Measurements from ENCODE around the gene HDAC4. TPM values are rescaled to one million over a fixed set of nuclear protein-coding genes. Genes with fewer than 3 reads are reported as not detected.
"Not testable (repeated sequence)": the region's sequence is repeated elsewhere in the genome, so short reads cannot be mapped to it uniquely, and the experiment has no call there.

HDAC4 gene
- total and polyA plus RNA-seq, 2 experiments from 2014 or later: 8.1 to 41.8 TPM

- not testable (repeated sequence) for H3K9me2 ChIP-seq (ENCODE audit: insufficient read depth); H3K27me3 ChIP-seq (ENCODE audit: insufficient read depth); H3F3A ChIP-seq (replicated peaks; ENCODE audit: low read depth); H3K4me2 ChIP-seq; H2AFZ ChIP-seq; H3K4me3 Mint-ChIP-seq; H4K20me1 ChIP-seq (replicated peaks; ENCODE audit: insufficient read depth); H3K27me3 Mint-ChIP-seq (ENCODE audit: insufficient read depth, low read depth, poor library complexity); H3K4me3 ChIP-seq; H3K36me3 ChIP-seq (ENCODE audit: insufficient read depth); ATAC-seq; H3K4me1 ChIP-seq (ENCODE audit: insufficient read depth); DNase-seq (ENCODE audit: low spot score); H3K4me1 Mint-ChIP-seq; H3K27ac ChIP-seq (ENCODE audit: low read depth); H3K27ac Mint-ChIP-seq; H3K79me2 ChIP-seq (replicated peaks; ENCODE audit: insufficient read depth)
- Mint-ChIP-seq H3K36me3 (ENCODE audit: low read depth) (peaks cover 20% of the 10 kb centered on the region), H3K9me3 (peaks cover 53% of the 10 kb centered on the region)
These were observed 48.6 kb upstream of the HDAC4 start for GRCh38 chr2:239449468-239449867.

DNA sequence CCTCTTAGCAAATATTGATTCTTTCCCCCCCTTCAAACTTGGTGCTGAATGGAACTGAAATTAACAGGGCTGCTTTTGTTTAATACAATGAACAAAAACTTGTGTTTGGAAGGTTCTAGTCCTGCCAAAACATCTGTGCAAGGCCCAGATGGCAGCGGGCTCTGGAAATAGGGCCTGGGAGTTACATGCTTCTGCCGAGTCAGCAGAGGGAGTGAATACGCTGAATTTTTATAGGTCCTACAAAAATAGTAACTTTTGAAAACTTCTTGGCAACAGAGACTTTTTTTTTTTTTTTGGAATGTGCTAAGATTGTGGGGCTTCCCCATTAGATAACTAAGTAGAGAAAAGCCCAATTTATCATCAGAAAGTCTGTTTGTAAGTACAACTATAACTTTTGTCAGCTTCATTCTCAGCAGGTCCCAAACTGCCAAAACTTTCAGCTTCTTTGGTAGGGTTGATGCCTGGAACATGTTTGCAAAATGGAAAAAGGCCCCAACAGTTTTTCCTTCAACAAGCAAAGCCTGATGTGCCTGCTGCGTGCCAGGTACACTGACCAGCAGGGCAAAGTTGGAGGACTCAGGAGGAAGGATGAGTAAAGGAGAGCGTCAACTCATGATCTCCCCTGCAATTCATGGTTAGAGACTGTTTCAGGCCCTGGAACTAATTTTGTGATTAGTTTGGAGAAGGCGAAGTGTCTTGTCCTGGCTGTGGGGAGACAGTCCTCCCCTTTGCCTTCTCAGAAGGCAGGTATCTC, 45.1 kb upstream of the HDAC4 start:
- DNase-seq (ENCODE audit: low spot score): no peak
- Histone ChIP-seq H3K4me2 (no peak overlapping the region), H3K27me3 (ENCODE audit: insufficient read depth) (no peaks in the 10 kb centered on the region), H4K20me1 (replicated peaks; ENCODE audit: insufficient read depth) (no peaks in the 10 kb centered on the region), H3K79me2 (replicated peaks; ENCODE audit: insufficient read depth) (no peaks in the 10 kb centered on the region), H3F3A (replicated peaks; ENCODE audit: low read depth) (no peaks in the 10 kb centered on the region), H2AFZ (no peak overlapping the region), H3K9me2 (ENCODE audit: insufficient read depth) (no peaks in the 10 kb centered on the region), H3K4me1 (ENCODE audit: insufficient read depth) (0 out of 2 replicates have a peak, but pooled peaks cover 5% of the 10 kb centered on the region), H3K27ac (ENCODE audit: low read depth) (no peak overlapping the region), H3K4me3 (no peak overlapping the region), H3K36me3 (ENCODE audit: insufficient read depth) (no peaks in the 10 kb centered on the region)
- H3K4me3 Mint-ChIP-seq: no peak overlapping the region
- peaks cover 7% of the 10 kb centered on the region for H3K27me3 Mint-ChIP-seq (ENCODE audit: insufficient read depth, low read depth, poor library complexity)
- H3K4me1 Mint-ChIP-seq: peaks cover 13% of the 10 kb centered on the region
- peaks cover 28% of the 10 kb centered on the region for H3K9me3 Mint-ChIP-seq
- peaks cover 5% of the 10 kb centered on the region; the same call in 2 of the 3 replicates for H3K36me3 Mint-ChIP-seq (ENCODE audit: low read depth)
- ATAC-seq: no peak
- no peak overlapping the region for H3K27ac Mint-ChIP-seq
- TF ChIP-seq CTCF (conservative IDR thresholded peaks at IDR 0.05; ENCODE audit: low read depth in 2 of 2): no peak
- TF ChIP-seq, protein P1, sequence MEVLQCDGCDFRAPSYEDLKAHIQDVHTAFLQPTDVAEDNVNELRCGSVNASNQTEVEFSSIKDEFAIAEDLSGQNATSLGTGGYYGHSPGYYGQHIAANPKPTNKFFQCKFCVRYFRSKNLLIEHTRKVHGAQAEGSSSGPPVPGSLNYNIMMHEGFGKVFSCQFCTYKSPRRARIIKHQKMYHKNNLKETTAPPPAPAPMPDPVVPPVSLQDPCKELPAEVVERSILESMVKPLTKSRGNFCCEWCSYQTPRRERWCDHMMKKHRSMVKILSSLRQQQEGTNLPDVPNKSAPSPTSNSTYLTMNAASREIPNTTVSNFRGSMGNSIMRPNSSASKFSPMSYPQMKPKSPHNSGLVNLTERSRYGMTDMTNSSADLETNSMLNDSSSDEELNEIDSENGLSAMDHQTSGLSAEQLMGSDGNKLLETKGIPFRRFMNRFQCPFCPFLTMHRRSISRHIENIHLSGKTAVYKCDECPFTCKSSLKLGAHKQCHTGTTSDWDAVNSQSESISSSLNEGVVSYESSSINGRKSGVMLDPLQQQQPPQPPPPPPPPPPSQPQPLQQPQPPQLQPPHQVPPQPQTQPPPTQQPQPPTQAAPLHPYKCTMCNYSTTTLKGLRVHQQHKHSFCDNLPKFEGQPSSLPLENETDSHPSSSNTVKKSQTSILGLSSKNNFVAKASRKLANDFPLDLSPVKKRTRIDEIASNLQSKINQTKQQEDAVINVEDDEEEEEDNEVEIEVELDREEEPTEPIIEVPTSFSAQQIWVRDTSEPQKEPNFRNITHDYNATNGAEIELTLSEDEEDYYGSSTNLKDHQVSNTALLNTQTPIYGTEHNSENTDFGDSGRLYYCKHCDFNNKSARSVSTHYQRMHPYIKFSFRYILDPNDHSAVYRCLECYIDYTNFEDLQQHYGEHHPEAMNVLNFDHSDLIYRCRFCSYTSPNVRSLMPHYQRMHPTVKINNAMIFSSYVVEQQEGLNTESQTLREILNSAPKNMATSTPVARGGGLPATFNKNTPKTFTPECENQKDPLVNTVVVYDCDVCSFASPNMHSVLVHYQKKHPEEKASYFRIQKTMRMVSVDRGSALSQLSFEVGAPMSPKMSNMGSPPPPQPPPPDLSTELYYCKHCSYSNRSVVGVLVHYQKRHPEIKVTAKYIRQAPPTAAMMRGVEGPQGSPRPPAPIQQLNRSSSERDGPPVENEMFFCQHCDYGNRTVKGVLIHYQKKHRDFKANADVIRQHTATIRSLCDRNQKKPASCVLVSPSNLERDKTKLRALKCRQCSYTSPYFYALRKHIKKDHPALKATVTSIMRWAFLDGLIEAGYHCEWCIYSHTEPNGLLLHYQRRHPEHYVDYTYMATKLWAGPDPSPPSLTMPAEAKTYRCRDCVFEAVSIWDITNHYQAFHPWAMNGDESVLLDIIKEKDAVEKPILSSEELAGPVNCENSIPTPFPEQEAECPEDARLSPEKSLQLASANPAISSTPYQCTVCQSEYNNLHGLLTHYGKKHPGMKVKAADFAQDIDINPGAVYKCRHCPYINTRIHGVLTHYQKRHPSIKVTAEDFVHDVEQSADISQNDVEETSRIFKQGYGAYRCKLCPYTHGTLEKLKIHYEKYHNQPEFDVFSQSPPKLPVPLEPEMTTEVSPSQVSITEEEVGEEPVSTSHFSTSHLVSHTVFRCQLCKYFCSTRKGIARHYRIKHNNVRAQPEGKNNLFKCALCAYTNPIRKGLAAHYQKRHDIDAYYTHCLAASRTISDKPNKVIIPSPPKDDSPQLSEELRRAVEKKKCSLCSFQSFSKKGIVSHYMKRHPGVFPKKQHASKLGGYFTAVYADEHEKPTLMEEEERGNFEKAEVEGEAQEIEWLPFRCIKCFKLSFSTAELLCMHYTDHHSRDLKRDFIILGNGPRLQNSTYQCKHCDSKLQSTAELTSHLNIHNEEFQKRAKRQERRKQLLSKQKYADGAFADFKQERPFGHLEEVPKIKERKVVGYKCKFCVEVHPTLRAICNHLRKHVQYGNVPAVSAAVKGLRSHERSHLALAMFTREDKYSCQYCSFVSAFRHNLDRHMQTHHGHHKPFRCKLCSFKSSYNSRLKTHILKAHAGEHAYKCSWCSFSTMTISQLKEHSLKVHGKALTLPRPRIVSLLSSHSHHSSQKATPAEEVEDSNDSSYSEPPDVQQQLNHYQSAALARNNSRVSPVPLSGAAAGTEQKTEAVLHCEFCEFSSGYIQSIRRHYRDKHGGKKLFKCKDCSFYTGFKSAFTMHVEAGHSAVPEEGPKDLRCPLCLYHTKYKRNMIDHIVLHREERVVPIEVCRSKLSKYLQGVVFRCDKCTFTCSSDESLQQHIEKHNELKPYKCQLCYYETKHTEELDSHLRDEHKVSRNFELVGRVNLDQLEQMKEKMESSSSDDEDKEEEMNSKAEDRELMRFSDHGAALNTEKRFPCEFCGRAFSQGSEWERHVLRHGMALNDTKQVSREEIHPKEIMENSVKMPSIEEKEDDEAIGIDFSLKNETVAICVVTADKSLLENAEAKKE (CRISPR knock-in tag; IDR thresholded peaks at IDR 0.05): no peak
- no peak for TF ChIP-seq EZH2phosphoT487 (IDR thresholded peaks at IDR 0.05; ENCODE audit: unreplicated experiment)
- no peak for TF ChIP-seq POLR2AphosphoS5 (IDR thresholded peaks at IDR 0.05; ENCODE audit: low read depth)
- TF ChIP-seq ETS1 (IDR thresholded peaks at IDR 0.05): no peak
- no peak for TF ChIP-seq CREB1 (CRISPR knock-in tag; IDR thresholded peaks at IDR 0.05; ENCODE audit: low read depth)
- TF ChIP-seq, protein P2, sequence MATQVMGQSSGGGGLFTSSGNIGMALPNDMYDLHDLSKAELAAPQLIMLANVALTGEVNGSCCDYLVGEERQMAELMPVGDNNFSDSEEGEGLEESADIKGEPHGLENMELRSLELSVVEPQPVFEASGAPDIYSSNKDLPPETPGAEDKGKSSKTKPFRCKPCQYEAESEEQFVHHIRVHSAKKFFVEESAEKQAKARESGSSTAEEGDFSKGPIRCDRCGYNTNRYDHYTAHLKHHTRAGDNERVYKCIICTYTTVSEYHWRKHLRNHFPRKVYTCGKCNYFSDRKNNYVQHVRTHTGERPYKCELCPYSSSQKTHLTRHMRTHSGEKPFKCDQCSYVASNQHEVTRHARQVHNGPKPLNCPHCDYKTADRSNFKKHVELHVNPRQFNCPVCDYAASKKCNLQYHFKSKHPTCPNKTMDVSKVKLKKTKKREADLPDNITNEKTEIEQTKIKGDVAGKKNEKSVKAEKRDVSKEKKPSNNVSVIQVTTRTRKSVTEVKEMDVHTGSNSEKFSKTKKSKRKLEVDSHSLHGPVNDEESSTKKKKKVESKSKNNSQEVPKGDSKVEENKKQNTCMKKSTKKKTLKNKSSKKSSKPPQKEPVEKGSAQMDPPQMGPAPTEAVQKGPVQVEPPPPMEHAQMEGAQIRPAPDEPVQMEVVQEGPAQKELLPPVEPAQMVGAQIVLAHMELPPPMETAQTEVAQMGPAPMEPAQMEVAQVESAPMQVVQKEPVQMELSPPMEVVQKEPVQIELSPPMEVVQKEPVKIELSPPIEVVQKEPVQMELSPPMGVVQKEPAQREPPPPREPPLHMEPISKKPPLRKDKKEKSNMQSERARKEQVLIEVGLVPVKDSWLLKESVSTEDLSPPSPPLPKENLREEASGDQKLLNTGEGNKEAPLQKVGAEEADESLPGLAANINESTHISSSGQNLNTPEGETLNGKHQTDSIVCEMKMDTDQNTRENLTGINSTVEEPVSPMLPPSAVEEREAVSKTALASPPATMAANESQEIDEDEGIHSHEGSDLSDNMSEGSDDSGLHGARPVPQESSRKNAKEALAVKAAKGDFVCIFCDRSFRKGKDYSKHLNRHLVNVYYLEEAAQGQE (IDR thresholded peaks at IDR 0.05; ENCODE audit: unreplicated experiment): no peak
- no peak for TF ChIP-seq ZNF331 (CRISPR knock-in tag; IDR thresholded peaks at IDR 0.05; ENCODE audit: low read depth)

Measured in GM23338 (cell line).